Activated CD4-positive, CD25-positive, alpha-beta regulatory T cell treated with anti-CD3 and anti-CD28 coated beads, Interleukin-2, amount 50 U/mL, for 16 hours (primary cell): ENCODE data around the gene IL31RA.

Source experiments
- DNase-seq: peaks from one replicate; pipeline ENCODE4 v3.0.0-alpha.2; 2020; ENCODE audit warnings: low read depth, low spot score

The IL31RA gene

GRCh38 chr5:55900776-55901175, 49.6 kb downstream of the IL31RA start:
- no peak for DNase-seq

- no peak for DNase-seq
Measured at GRCh38 chr5:55902696-55903095, 51.5 kb downstream of the IL31RA start.

DNA sequence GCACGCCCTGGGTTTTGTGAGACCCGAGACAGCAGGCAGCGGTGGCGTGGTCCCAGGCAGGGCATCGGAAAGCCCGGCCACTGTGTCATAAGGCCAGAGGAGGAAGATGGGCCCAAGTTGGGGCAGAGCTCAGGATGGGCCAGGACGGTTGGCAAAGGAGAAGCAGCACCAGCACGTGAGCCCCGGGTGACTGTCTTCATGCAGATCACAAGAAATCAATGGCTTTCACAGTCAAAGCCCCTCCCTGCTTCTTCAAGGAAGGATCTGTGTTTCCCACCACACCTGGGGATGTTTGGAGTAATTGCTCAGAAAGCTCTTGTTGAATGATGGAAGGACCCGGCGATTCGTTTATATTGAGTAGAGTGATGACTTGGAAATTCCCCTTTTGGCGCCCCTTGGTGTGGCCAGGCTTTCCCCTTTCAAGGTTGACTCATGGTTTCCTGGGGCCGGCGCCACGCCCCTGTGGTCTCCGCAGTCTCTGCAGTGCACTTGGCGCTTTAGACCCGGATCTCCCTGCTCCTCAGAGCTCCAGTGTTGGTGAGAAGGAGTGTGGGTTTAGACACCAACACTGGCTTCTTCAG, 52.1 kb downstream of the IL31RA start:
- peak; percentile 26 for DNase-seq

GRCh38 chr5:55904152-55904551, 53.0 kb downstream of the IL31RA start:
- no peak for DNase-seq

DNA sequence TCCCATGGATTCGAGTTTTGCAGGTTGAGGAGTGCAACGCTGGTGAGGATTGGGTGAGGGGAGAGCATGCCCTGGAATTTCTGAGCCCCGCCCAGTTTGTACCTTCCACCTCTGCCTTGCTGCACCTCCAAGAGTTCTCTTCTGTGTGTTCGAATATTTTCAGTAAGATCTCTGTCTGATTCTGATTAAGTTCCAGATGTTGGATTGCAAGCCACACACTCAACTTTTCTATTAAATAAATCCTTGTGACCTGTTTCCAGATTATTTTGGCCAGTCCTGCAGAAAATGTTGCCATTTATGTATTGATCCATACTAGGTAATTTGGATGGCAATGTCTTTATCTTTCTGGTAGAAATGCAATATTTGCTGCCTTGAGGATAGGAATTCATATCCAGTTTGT, 54.1 kb downstream of the IL31RA start:
- no peak for DNase-seq

- DNase-seq = no peak
Measured at GRCh38 chr5:55907927-55908326, 56.8 kb downstream of the IL31RA start.

DNA sequence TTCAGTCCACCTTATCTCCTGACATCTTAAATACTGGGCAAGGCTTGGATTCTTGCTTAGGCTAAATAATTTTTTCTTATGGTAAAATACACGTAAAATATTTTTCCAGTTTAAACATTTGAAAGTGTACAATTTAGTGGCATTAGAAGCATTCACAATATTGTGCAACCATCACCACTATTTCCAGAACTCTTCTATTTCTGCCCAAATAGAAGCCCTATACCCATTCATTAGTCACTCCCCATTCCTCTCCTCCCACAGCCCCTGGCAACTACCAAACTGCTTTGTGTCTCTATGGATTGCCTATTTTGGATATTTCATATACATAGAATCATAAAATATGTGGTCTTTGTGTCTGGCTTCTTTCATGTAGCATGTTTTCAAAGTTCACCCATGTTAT, 57.6 kb downstream of the IL31RA start:
- no peak for DNase-seq

DNA sequence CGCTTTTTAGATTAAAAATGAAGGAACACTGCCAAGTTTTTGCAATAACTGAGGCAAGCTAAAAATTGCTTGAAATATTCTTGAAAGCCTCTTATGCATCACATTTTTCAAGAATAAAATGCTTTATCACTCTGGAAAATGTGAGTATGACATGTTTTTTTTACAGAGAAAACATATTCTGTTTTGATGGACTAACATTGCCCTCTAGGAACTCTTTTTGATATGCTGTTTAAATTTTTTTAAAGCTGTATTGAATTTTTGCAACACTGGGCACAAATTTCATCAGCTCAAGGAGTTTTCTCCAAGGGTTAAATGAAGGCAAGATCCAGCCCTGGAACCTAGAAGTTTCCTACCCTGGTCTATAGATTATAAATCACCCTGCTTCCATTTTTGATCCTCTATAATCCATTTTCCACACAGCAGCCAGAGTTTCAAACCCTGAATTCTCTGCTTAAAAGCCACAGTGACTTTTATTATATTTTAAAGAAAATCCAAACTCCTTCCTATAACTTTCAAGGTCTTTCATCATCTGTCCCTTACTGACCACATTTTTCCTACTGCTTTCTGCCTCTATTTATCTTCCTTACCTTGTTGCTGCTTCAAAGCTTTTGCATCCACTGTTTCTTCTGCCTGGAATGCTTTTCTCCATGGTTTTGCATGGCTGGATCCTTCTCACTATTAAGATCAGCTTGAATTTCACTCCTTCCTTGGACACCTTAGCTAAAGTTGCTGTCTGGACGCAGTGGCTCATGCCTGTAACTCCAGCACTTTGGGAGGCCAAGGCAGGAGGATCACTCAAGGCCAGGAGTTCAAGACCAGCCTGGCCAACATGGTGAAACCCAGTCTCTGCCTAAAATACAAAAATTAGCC, 60.9 kb downstream of the IL31RA start:
- no peak for DNase-seq

- no peak for DNase-seq
Measured at GRCh38 chr5:55913466-55914413, 62.6 kb downstream of the IL31RA start.

DNA sequence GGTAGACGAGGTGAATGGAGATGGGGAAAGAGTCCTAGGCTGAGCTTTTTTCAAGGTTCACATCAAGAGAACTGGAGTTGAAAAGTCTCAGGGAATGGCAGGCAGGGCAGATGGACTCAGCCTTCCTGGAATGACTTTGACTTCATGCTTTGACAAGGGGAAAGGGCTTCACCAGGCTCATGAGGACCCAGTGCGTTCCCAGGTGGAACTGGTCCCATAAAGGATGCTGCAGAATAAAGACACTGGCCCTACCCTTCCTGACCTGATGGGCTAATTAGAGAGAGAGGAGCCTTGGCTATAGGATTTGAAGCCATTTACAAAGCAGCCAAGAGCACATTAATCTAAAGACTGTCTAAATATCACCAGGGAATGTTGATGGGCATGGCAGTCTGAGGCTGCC, 63.8 kb downstream of the IL31RA start:
- DNase-seq = no peak

DNA sequence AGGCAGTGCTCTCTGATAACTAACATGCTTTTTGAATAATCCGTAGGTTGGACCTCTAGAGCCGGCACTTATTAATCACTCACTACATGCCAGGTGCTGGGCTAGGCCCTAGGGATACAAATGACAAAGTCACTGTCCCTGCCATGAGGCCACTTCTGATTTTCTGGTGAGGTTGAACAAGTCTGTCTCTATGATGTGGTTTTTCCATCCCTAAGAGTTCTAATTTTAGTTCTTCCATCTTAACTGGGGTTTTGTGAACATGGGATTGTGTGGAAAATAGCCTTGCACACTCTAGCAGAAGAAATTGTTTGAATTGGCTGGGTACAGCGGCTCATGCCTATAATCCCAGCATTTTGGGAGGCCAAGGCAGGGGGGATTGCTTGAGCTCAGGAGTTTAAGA, 64.6 kb downstream of the IL31RA start:
- no peak for DNase-seq

DNA sequence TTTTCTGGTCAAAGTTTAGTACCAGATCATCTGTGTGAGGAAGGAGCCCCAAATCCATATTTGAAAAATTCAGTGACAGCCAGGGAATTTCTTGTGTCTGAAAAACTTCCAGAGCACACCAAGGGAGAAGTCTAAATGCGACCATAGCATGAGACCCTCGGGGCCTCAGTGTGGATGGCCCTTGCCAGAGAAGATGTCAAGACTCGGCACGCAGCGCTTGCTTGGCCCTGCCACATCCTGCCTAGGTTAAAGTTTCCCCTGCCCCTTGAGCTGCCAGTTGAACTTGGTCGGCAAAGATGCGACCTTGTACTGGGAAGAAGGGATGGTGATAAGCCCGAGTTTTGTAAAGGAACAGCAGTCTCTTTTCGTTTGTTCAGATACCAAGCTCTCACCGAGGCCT, 65.8 kb downstream of the IL31RA start:
- no peak for DNase-seq

- DNase-seq = no peak
Measured at GRCh38 chr5:55917402-55918086, 66.4 kb downstream of the IL31RA start.

DNA sequence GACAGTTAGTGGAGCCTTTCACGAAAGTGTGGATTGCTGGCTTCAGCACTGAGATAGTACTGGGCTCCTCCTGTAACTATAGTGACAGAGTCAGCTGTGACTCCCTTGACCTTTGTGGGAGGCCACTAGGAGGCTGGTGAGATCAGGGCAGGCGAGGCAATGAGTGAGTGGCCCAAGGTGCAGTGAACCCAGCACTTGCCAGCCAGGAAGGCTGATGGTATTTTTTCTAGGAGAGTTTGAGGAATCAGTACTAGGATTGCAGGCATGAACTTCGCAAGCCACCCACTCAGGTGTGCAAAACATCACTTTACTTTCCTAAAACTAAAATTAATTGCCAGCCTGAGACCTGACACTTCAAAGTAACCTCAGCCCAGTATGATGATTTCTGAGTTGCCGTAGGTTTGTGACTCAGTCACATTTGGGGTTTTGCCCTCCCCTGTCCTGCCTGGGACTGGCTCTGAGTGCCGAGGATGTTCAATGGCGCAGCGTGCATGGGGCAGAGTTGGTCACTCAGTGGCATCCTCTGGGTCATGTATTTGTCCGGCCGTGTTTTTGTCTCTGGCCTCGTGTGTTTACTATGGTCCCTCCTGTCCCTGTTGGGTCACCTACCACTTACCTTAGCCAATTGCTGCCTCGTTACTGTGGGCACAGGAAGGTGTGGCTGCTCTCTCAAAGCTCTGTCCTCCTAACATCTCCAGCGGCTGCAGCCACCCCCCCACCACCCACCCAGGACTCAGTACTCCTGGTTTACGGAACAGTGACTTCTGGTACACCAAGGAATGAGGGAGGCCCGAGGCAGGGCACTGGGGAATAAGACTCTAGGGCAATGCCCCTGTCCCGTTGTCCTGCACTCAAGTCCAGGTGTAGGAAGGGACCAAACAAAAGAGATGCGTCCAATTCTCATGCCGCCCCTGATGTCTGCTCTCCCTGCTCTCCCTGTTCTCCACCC, 67.2 kb downstream of the IL31RA start:
- DNase-seq = no peak

GRCh38 chr5:55919625-55920024, 68.5 kb downstream of the IL31RA start:
- DNase-seq = no peak

GRCh38 chr5:55920784-55921183, 69.6 kb downstream of the IL31RA start:
- no peak for DNase-seq

GRCh38 chr5:55921617-55922016, 70.5 kb downstream of the IL31RA start:
- no peak for DNase-seq

DNA sequence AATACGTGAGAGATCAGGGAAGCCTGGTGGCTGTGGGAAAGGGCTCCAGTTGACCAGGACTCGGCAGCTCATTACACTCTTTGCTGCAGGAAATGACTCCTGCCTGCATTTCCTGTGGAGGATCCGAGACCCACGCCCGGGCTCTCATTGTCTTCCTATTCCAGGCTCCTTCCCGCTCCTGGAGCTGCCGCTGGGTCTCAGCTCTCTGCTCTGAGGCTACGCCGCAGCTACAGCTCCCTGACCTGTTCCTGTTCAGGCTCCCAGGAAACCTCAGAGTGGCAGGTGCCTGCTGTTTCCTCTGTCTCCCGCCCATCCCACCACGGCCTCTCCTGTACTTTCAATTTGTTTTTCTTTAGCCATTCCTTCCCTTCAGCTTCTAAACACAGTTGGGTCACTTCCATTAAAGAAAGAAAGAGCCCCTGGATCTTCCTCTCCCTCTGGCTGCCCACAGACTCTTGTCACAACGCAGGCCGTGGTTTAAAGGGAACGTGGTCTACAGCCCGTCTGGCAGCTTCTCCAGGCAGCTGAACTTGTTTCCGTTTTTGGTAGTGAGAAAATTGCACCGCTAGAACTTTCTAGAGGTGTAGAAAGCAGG, 72.1 kb downstream of the IL31RA start:
- DNase-seq = no peak

- no peak for DNase-seq
Measured at GRCh38 chr5:55923865-55924500, 72.8 kb downstream of the IL31RA start.

DNA sequence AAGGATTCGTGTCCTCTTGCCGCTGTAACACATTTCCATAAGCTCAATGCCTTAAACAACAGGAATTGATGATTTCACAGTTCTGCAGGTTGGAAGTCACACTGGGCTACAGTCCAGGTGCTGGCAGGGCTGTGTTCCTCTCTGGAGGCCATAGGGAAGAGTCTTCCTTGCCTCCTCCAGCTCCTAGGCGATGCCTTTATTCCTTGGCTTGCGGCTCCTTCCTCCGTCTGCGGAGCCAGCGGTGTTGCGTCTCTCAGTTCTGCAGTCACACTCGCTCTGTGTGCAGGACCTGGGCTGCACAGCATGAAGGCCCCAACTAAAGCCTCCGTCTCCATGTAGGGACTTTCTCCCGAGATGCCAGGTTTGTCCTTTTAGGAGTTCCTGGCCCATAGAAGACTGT, 73.6 kb downstream of the IL31RA start:
- DNase-seq = no peak
